Mesendoderm (in vitro differentiated cells): ENCODE data around the gene TAF11L13.

ENCODE experiments used
- DNase-seq: peaks from one replicate; pipeline ENCODE4 v3.0.0; 2013
- H2AK5ac ChIP-seq: 2 replicates; pipeline ENCODE4 v1.6.1; 2013; ENCODE audit warnings: low read length, inconsistent platforms
- H2BK120ac ChIP-seq: 2 replicates; pipeline ENCODE4 v1.6.1; 2013; ENCODE audit warnings: low read depth, mild to moderate bottlenecking, low read length, moderate library complexity, mixed read lengths
- H2BK15ac ChIP-seq: replicated peaks from 2 replicates; pipeline ENCODE4 v1.6.1; 2013; ENCODE audit warnings: low read depth, mild to moderate bottlenecking, moderate library complexity
- H2BK5ac ChIP-seq: 2 replicates; pipeline ENCODE4 v1.6.1; 2013; ENCODE audit warnings: low read length, inconsistent platforms
- H3K18ac ChIP-seq: 2 replicates; pipeline ENCODE4 v1.6.1; 2013; ENCODE audit warnings: mild to moderate bottlenecking, low read length, mixed read lengths
- H3K23ac ChIP-seq: one replicate; pipeline ENCODE4 v1.6.1; 2013; ENCODE audit warnings: low read length
- H3K27ac ChIP-seq: 2 replicates; pipeline ENCODE4 v1.5.1; 2013; ENCODE audit warnings: low read depth, mild to moderate bottlenecking, inconsistent platforms, low read length, moderate library complexity
- H3K27me3 ChIP-seq: 2 replicates; pipeline ENCODE4 v1.6.1; 2013; ENCODE audit warnings: low read length, control low read depth, mild to moderate bottlenecking, inconsistent platforms; ENCODE audit not compliant: insufficient read depth, poor library complexity
- H3K36me3 ChIP-seq: 2 replicates; pipeline ENCODE4 v1.6.1; 2013; ENCODE audit warnings: low read length, inconsistent platforms; ENCODE audit not compliant: control insufficient read depth, insufficient read depth
- H3K4ac ChIP-seq: one replicate; pipeline ENCODE4 v1.6.1; 2013; ENCODE audit warnings: low read depth, mild to moderate bottlenecking, low read length, moderate library complexity
- H3K4me1 ChIP-seq: 2 replicates; pipeline ENCODE4 v1.6.1; 2013; ENCODE audit warnings: low read depth, low read length, inconsistent platforms; ENCODE audit not compliant: control insufficient read depth
- H3K4me2 ChIP-seq: 2 replicates; pipeline ENCODE4 v1.6.1; 2013; ENCODE audit warnings: low read length
- H3K4me3 ChIP-seq: 2 replicates; pipeline ENCODE4 v1.5.1; 2013; ENCODE audit warnings: mild to moderate bottlenecking, low read length
- H3K56ac ChIP-seq: one replicate; pipeline ENCODE4 v1.6.1; 2013; ENCODE audit warnings: low read length
- H3K79me1 ChIP-seq: 2 replicates; pipeline ENCODE4 v1.6.1; 2013; ENCODE audit warnings: low read length, inconsistent platforms
- H3K79me2 ChIP-seq: 2 replicates; pipeline ENCODE4 v1.6.1; 2013; ENCODE audit warnings: mild to moderate bottlenecking, low read length; ENCODE audit not compliant: control insufficient read depth, insufficient read depth
- H3K9ac ChIP-seq: 2 replicates; pipeline ENCODE4 v1.6.1; 2013; ENCODE audit warnings: low read length, inconsistent platforms
- H4K5ac ChIP-seq: one replicate; pipeline ENCODE4 v1.6.1; 2013; ENCODE audit warnings: low read length
- H4K8ac ChIP-seq: one replicate; pipeline ENCODE4 v1.6.1; 2013; ENCODE audit warnings: low read depth, mild to moderate bottlenecking, control low read depth, low read length, moderate library complexity
- WGBS: extraction: QIAGEN DNeasy Blood & Tissue Kit; methylation state at CpG from one replicate; pipeline ENCODE4 v1.1.7; 2013; ENCODE audit warnings: low lambda C conversion rate, missing lambda C conversion rate; ENCODE audit not compliant: insufficient coverage; ENCODE audit errors: extremely low coverage; 5-methylcytosine and 5-hydroxymethylcytosine counted together

The TAF11L13 gene

GRCh38 chr5:17665836-17666235 lies 33.9 kb downstream of the TAF11L13 start:
- Histone ChIP-seq H3K27ac (no peak overlapping the region), H4K8ac (no peak overlapping the region), H2AK5ac (no peak overlapping the region), H3K4me1 (no peaks in the 10 kb centered on the region), H3K4me3 (no peak overlapping the region), H2BK5ac (no peak overlapping the region), H3K36me3 (no peaks in the 10 kb centered on the region), H2BK15ac (no peak overlapping the region), H3K4me2 (no peak overlapping the region), H2BK120ac (no peak overlapping the region), H3K56ac (no peak overlapping the region), H3K27me3 (no peaks in the 10 kb centered on the region), H3K79me1 (no peaks in the 10 kb centered on the region), H3K79me2 (no peaks in the 10 kb centered on the region), H3K9ac (no peak overlapping the region), H3K4ac (no peak overlapping the region), H3K18ac (no peak overlapping the region), H3K23ac (no peak overlapping the region), H4K5ac (no peak overlapping the region)
- WGBS, result no CpG with 5 or more reads among the region's 2 CpGs
- DNase-seq, result no peak

- no peak overlapping the region for H3K56ac ChIP-seq
- no peaks in the 10 kb centered on the region for H3K36me3 ChIP-seq
- H3K23ac ChIP-seq, result no peak overlapping the region
- no peak overlapping the region for H3K27ac ChIP-seq
- H2AK5ac ChIP-seq, result no peak overlapping the region
- H3K4ac ChIP-seq, result no peak overlapping the region
- H2BK15ac ChIP-seq, result no peak overlapping the region
- H3K79me2 ChIP-seq, result no peaks in the 10 kb centered on the region
- H3K9ac ChIP-seq, result no peak overlapping the region
- no peak for DNase-seq
- no peak overlapping the region for H4K8ac ChIP-seq
- H3K18ac ChIP-seq, result no peak overlapping the region
- no peaks in the 10 kb centered on the region for H3K79me1 ChIP-seq
- H3K4me1 ChIP-seq, result no peaks in the 10 kb centered on the region
- no peak overlapping the region for H3K4me3 ChIP-seq
- H4K5ac ChIP-seq, result no peak overlapping the region
- H3K4me2 ChIP-seq, result no peak overlapping the region
- no peaks in the 10 kb centered on the region for H3K27me3 ChIP-seq
- no CpG with 5 or more reads among the region's 3 CpGs for WGBS
- no peak overlapping the region for H2BK5ac ChIP-seq
- no peak overlapping the region for H2BK120ac ChIP-seq
Observed at GRCh38 chr5:17666726-17667235, 34.9 kb downstream of the TAF11L13 start.

- DNase-seq, result no peak
- no peak overlapping the region for H3K18ac ChIP-seq
- no peak overlapping the region for H3K56ac ChIP-seq
Observed at GRCh38 chr5:17670353-17670752, 38.5 kb downstream of the TAF11L13 start.

GRCh38 chr5:17678751-17679324 lies 47.0 kb downstream of the TAF11L13 start:
- Histone ChIP-seq H3K23ac (no peak overlapping the region), H3K79me1 (no peaks in the 10 kb centered on the region), H4K5ac (no peak overlapping the region), H3K18ac (no peak overlapping the region), H3K4me1 (no peaks in the 10 kb centered on the region), H3K56ac (no peak overlapping the region), H3K4ac (no peak overlapping the region), H3K4me2 (no peak overlapping the region), H2BK5ac (no peak overlapping the region), H3K4me3 (no peak overlapping the region), H3K27ac (no peak overlapping the region), H3K9ac (no peak overlapping the region), H2BK15ac (no peak overlapping the region), H4K8ac (no peak overlapping the region), H3K79me2 (no peaks in the 10 kb centered on the region), H3K36me3 (no peaks in the 10 kb centered on the region), H2AK5ac (no peak overlapping the region), H3K27me3 (no peaks in the 10 kb centered on the region), H2BK120ac (no peak overlapping the region)
- WGBS, result no CpG with 5 or more reads among the region's 4 CpGs
- DNase-seq, result no peak

More at GRCh38 chr5:17670353-17670752, 38.5 kb downstream of the TAF11L13 start:
- no peak overlapping the region for H2BK5ac ChIP-seq
- no peak overlapping the region for H2AK5ac ChIP-seq
- no peak overlapping the region for H3K4me3 ChIP-seq
- no peaks in the 10 kb centered on the region for H3K27me3 ChIP-seq
- H2BK120ac ChIP-seq, result no peak overlapping the region
- no peaks in the 10 kb centered on the region for H3K79me1 ChIP-seq
- H3K9ac ChIP-seq, result no peak overlapping the region
- no peak overlapping the region for H4K5ac ChIP-seq
- no peak overlapping the region for H3K4ac ChIP-seq
- H3K4me2 ChIP-seq, result no peak overlapping the region
- H3K79me2 ChIP-seq, result no peaks in the 10 kb centered on the region
- no CpG with 5 or more reads among the region's 14 CpGs for WGBS
- H3K23ac ChIP-seq, result no peak overlapping the region
- H4K8ac ChIP-seq, result no peak overlapping the region
- no peak overlapping the region for H3K27ac ChIP-seq
- no peaks in the 10 kb centered on the region for H3K4me1 ChIP-seq
- H2BK15ac ChIP-seq, result no peak overlapping the region
- H3K36me3 ChIP-seq, result no peaks in the 10 kb centered on the region

GRCh38 chr5:17679597-17680203 lies 47.8 kb downstream of the TAF11L13 start:
- H3K4me2 ChIP-seq, result no peak overlapping the region
- DNase-seq, result no peak
- no peak overlapping the region for H3K27ac ChIP-seq
- no peak overlapping the region for H3K18ac ChIP-seq
- no CpG with 5 or more reads among the region's 8 CpGs for WGBS
- no peak overlapping the region for H2BK120ac ChIP-seq
- H3K79me1 ChIP-seq, result no peaks in the 10 kb centered on the region
- H3K36me3 ChIP-seq, result no peaks in the 10 kb centered on the region
- no peak overlapping the region for H3K4me3 ChIP-seq
- no peak overlapping the region for H3K9ac ChIP-seq
- H3K56ac ChIP-seq, result no peak overlapping the region
- H3K4ac ChIP-seq, result no peak overlapping the region
- H3K79me2 ChIP-seq, result no peaks in the 10 kb centered on the region
- H3K23ac ChIP-seq, result no peak overlapping the region
- no peak overlapping the region for H2AK5ac ChIP-seq
- H4K5ac ChIP-seq, result no peak overlapping the region
- H2BK5ac ChIP-seq, result no peak overlapping the region
- no peak overlapping the region for H4K8ac ChIP-seq
- H3K4me1 ChIP-seq, result no peaks in the 10 kb centered on the region
- no peak overlapping the region for H2BK15ac ChIP-seq
- no peaks in the 10 kb centered on the region for H3K27me3 ChIP-seq

- DNase-seq, result no peak
- no peak overlapping the region for H3K18ac ChIP-seq
- no peak overlapping the region for H2BK15ac ChIP-seq
- no peak overlapping the region for H3K4me3 ChIP-seq
- H3K56ac ChIP-seq, result no peak overlapping the region
- H3K79me2 ChIP-seq, result no peaks in the 10 kb centered on the region
- H3K4me2 ChIP-seq, result no peak overlapping the region
- no peak overlapping the region for H4K8ac ChIP-seq
- H3K27ac ChIP-seq, result no peak overlapping the region
- no peaks in the 10 kb centered on the region for H3K27me3 ChIP-seq
- H2BK120ac ChIP-seq, result no peak overlapping the region
- no peak overlapping the region for H2BK5ac ChIP-seq
- H3K4me1 ChIP-seq, result no peaks in the 10 kb centered on the region
- no peak overlapping the region for H4K5ac ChIP-seq
- H3K36me3 ChIP-seq, result no peaks in the 10 kb centered on the region
- no CpG with 5 or more reads among the region's 2 CpGs for WGBS
- H3K4ac ChIP-seq, result no peak overlapping the region
- H3K23ac ChIP-seq, result no peak overlapping the region
- no peak overlapping the region for H3K9ac ChIP-seq
- H2AK5ac ChIP-seq, result no peak overlapping the region
- H3K79me1 ChIP-seq, result no peaks in the 10 kb centered on the region
Observed at GRCh38 chr5:17680737-17681136, 48.8 kb downstream of the TAF11L13 start.
